Measurements from ENCODE around the gene COMT. TPM values are rescaled to one million over a fixed set of nuclear protein-coding genes. Genes with fewer than 3 reads are reported as not detected.

The COMT gene
- total RNA-seq, 2 experiments from 2014 or later = 11.3 to 11.4 TPM

GRCh38 chr22:19915287-19915954 is 26.2 kb upstream of the COMT start:
- peaks cover 4% of the 10 kb centered on the region for H3K4me1 Mint-ChIP-seq (ENCODE audit: low read depth)
- H3K36me3 ChIP-seq (ENCODE audit: insufficient read depth, low read length) = peaks cover 56% of the 10 kb centered on the region
- peaks cover 0 to 5% of the 10 kb centered on the region in 2 experiments for H3K9me3 ChIP-seq (ENCODE audit: control insufficient read depth in 1 of 2, insufficient read depth in 1 of 2, low read length in 2 of 2)
- H3K27me3 Mint-ChIP-seq = no peaks in the 10 kb centered on the region
- DNase-seq (no peak), ATAC-seq (ENCODE audit: poor library complexity) (no peak)
- H3K4me1 ChIP-seq (ENCODE audit: insufficient read depth, low read length) = no peaks in the 10 kb centered on the region
- ChIA-PET CTCF (no interaction called here), POLR2A (no interaction called here)
- H3K36me3 Mint-ChIP-seq (ENCODE audit: low read depth) = peaks cover 58% of the 10 kb centered on the region
- TF ChIP-seq, protein P1, sequence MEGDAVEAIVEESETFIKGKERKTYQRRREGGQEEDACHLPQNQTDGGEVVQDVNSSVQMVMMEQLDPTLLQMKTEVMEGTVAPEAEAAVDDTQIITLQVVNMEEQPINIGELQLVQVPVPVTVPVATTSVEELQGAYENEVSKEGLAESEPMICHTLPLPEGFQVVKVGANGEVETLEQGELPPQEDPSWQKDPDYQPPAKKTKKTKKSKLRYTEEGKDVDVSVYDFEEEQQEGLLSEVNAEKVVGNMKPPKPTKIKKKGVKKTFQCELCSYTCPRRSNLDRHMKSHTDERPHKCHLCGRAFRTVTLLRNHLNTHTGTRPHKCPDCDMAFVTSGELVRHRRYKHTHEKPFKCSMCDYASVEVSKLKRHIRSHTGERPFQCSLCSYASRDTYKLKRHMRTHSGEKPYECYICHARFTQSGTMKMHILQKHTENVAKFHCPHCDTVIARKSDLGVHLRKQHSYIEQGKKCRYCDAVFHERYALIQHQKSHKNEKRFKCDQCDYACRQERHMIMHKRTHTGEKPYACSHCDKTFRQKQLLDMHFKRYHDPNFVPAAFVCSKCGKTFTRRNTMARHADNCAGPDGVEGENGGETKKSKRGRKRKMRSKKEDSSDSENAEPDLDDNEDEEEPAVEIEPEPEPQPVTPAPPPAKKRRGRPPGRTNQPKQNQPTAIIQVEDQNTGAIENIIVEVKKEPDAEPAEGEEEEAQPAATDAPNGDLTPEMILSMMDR (IDR thresholded peaks at IDR 0.05) = no peak
- H3K4me3 ChIP-seq (ENCODE audit: low read length) = no peak overlapping the region
- H3K27ac Mint-ChIP-seq = no peak overlapping the region
- no peaks in the 10 kb centered on the region for H3K9me3 Mint-ChIP-seq
- no peak overlapping the region for H3K27ac ChIP-seq (ENCODE audit: low read depth in 1 of 2, low read length in 2 of 2)
- no peak overlapping the region for H3K4me3 Mint-ChIP-seq
- intact Hi-C loops (cut with DNase I, micrococcal nuclease) = no loop called here
- H3K27me3 ChIP-seq (ENCODE audit: control insufficient read depth in 1 of 2, insufficient read depth in 2 of 2, low read length in 2 of 2) = no peaks in the 10 kb centered on the region

- TF ChIP-seq, protein P1 (IDR thresholded peaks at IDR 0.05) = no peak
- H3K27me3 Mint-ChIP-seq = no peaks in the 10 kb centered on the region
- no peak for DNase-seq
- no peaks in the 10 kb centered on the region for H3K4me1 ChIP-seq (ENCODE audit: insufficient read depth, low read length)
- no peaks in the 10 kb centered on the region for H3K27me3 ChIP-seq (ENCODE audit: control insufficient read depth in 1 of 2, insufficient read depth in 2 of 2, low read length in 2 of 2)
- peaks cover 55% of the 10 kb centered on the region for H3K36me3 ChIP-seq (ENCODE audit: insufficient read depth, low read length)
- ATAC-seq (ENCODE audit: poor library complexity) = no peak
- no peak overlapping the region for H3K27ac ChIP-seq (ENCODE audit: low read depth in 1 of 2, low read length in 2 of 2)
- CTCF ChIA-PET = no interaction called here
- peaks cover 4% of the 10 kb centered on the region for H3K4me1 Mint-ChIP-seq (ENCODE audit: low read depth)
- no peaks in the 10 kb centered on the region for H3K9me3 Mint-ChIP-seq
- peaks cover 56% of the 10 kb centered on the region for H3K36me3 Mint-ChIP-seq (ENCODE audit: low read depth)
- H3K4me3 Mint-ChIP-seq = no peak overlapping the region
- POLR2A ChIA-PET = no interaction called here
- peaks cover 0 to 5% of the 10 kb centered on the region in 2 experiments for H3K9me3 ChIP-seq (ENCODE audit: control insufficient read depth in 1 of 2, insufficient read depth in 1 of 2, low read length in 2 of 2)
- intact Hi-C loops (cut with DNase I, micrococcal nuclease) = no loop called here
- no peak overlapping the region for H3K4me3 ChIP-seq (ENCODE audit: low read length)
- H3K27ac Mint-ChIP-seq = no peak overlapping the region
These were observed 25.6 kb upstream of the COMT start for GRCh38 chr22:19916006-19916405.

GRCh38 chr22:19916941-19917340 is 24.6 kb upstream of the COMT start:
- Mint-ChIP-seq H3K4me1 (ENCODE audit: low read depth) (peaks cover 4% of the 10 kb centered on the region), H3K27ac (no peak overlapping the region), H3K4me3 (no peak overlapping the region), H3K9me3 (no peaks in the 10 kb centered on the region), H3K36me3 (ENCODE audit: low read depth) (peaks cover 49% of the 10 kb centered on the region), H3K27me3 (no peaks in the 10 kb centered on the region)
- H3K27me3 ChIP-seq (ENCODE audit: control insufficient read depth in 1 of 2, insufficient read depth in 2 of 2, low read length in 2 of 2) = no peaks in the 10 kb centered on the region
- H3K36me3 ChIP-seq (ENCODE audit: insufficient read depth, low read length) = peaks cover 58% of the 10 kb centered on the region
- no peak for ATAC-seq (ENCODE audit: poor library complexity)
- H3K9me3 ChIP-seq (ENCODE audit: control insufficient read depth in 1 of 2, insufficient read depth in 1 of 2, low read length in 2 of 2) = peaks cover 0 to 5% of the 10 kb centered on the region in 2 experiments
- CTCF ChIA-PET = no interaction called here
- DNase-seq = no peak
- intact Hi-C loops (cut with DNase I, micrococcal nuclease) = no loop called here
- POLR2A ChIA-PET = no interaction called here
- no peak overlapping the region for H3K4me3 ChIP-seq (ENCODE audit: low read length)
- no peak overlapping the region for H3K27ac ChIP-seq (ENCODE audit: low read depth in 1 of 2, low read length in 2 of 2)
- TF ChIP-seq, protein P1 (IDR thresholded peaks at IDR 0.05) = no peak
- no peaks in the 10 kb centered on the region for H3K4me1 ChIP-seq (ENCODE audit: insufficient read depth, low read length)

All from CD4-positive, alpha-beta T cell (primary cell).